HG03103 (cell line): ENCODE data around the gene C17orf50.
"Not testable (repeated sequence)": the region's sequence is repeated elsewhere in the genome, so short reads cannot be mapped to it uniquely, and the experiment has no call there.

ENCODE experiments used
- ATAC-seq: cut with Tn5 transposase; IDR thresholded peaks from one replicate; pipeline ENCODE4 v1.9.1; 2021; ENCODE audit warnings: low read depth; ENCODE audit not compliant: unreplicated experiment

The C17orf50 gene

GRCh38 chr17:35751541-35751940 lies 9.1 kb upstream of the C17orf50 start:
- not testable (repeated sequence) for ATAC-seq

- no peak for ATAC-seq
Observed at GRCh38 chr17:35752471-35752870, 8.2 kb upstream of the C17orf50 start.

- ATAC-seq = no peak
Observed at GRCh38 chr17:35752945-35753764, 7.5 kb upstream of the C17orf50 start, which contains the start of gene GAS2L2. GAS2L2 (minus strand) TSS chr17:35753239; CDS start chr17:35752850, 389 bp downstream.

GRCh38 chr17:35757243-35757642 lies 3.4 kb upstream of the C17orf50 start:
- ATAC-seq = no peak

- no peak for ATAC-seq
Observed at GRCh38 chr17:35761601-35762000, 914 bp downstream of the C17orf50 start.

GRCh38 chr17:35763767-35764122 lies 3.1 kb downstream of the C17orf50 start:
- ATAC-seq = no peak

GRCh38 chr17:35764123-35764991 lies 3.7 kb downstream of the C17orf50 start:
- ATAC-seq = peak; percentile 74

- ATAC-seq = no peak
Observed at GRCh38 chr17:35765086-35765710, 4.5 kb downstream of the C17orf50 start.

GRCh38 chr17:35765756-35766488 lies 5.2 kb downstream of the C17orf50 start:
- no peak for ATAC-seq

- no peak for ATAC-seq
Observed at GRCh38 chr17:35766489-35766877, 5.8 kb downstream of the C17orf50 start.

- ATAC-seq = no peak
Observed at GRCh38 chr17:35766903-35767510, 6.3 kb downstream of the C17orf50 start.

- no peak for ATAC-seq
Observed at GRCh38 chr17:35768797-35769196, 8.1 kb downstream of the C17orf50 start.

- no peak for ATAC-seq
Observed at GRCh38 chr17:35769895-35770486, 9.3 kb downstream of the C17orf50 start.

- no peak for ATAC-seq
Observed at GRCh38 chr17:35773129-35773528, 12.4 kb downstream of the C17orf50 start.

- ATAC-seq = no peak
Observed at GRCh38 chr17:35773679-35774425, 13.2 kb downstream of the C17orf50 start.

GRCh38 chr17:35774499-35774898 lies 13.8 kb downstream of the C17orf50 start:
- no peak for ATAC-seq

- no peak for ATAC-seq
Observed at GRCh38 chr17:35775039-35775438, 14.4 kb downstream of the C17orf50 start.

GRCh38 chr17:35775583-35775982 lies 14.9 kb downstream of the C17orf50 start:
- no peak for ATAC-seq

- ATAC-seq = no peak
Observed at GRCh38 chr17:35778641-35779196, 18.0 kb downstream of the C17orf50 start.
